ENCODE results near the gene FGFRL1.

- TF ChIP-seq EZH2phosphoT487 (IDR thresholded peaks at IDR 0.05; ENCODE audit: insufficient read depth, low read depth) (no peak), EZH2 (IDR thresholded peaks at IDR 0.05; ENCODE audit: insufficient read depth, poor library complexity, severe bottlenecking) (no peak)
Measured at GRCh38 chr4:1004071-1004418, 7.4 kb upstream of the FGFRL1 start.

All from GM23248 (cell line).